Osteoblast (primary cell): Measurements from ENCODE around the gene MISP. TPM values are rescaled to one million over a fixed set of nuclear protein-coding genes. Genes with fewer than 3 reads are reported as not detected.

ENCODE experiments used
- DNase-seq: peaks from one replicate; pipeline ENCODE4 v3.0.0; 2011; ENCODE audit warnings: low spot score, mixed read lengths; ENCODE audit not compliant: insufficient read length; ENCODE audit errors: missing footprints
- H2AFZ ChIP-seq: 2 replicates; pipeline ENCODE4 v1.6.0; 2011; ENCODE audit warnings: mild to moderate bottlenecking, low read length
- H3K27ac ChIP-seq: 2 replicates; pipeline ENCODE4 v1.5.1; 2011; ENCODE audit warnings: mild to moderate bottlenecking, low read depth, low read length, moderate library complexity
- H3K27me3 ChIP-seq: 2 replicates; pipeline ENCODE4 v1.6.0; 2012; ENCODE audit warnings: mild to moderate bottlenecking, control low read depth, inconsistent platforms, low read length, moderate library complexity; ENCODE audit not compliant: insufficient read depth
- H3K36me3 ChIP-seq: 2 replicates; pipeline ENCODE4 v1.5.1; 2011; ENCODE audit warnings: mild to moderate bottlenecking, low read length, control low read depth, moderate library complexity; ENCODE audit not compliant: insufficient read depth
- H3K4me1 ChIP-seq: 2 replicates; pipeline ENCODE4 v1.5.1; 2011; ENCODE audit warnings: mild to moderate bottlenecking, low read length, control low read depth, moderate library complexity; ENCODE audit not compliant: insufficient read depth
- H3K4me2 ChIP-seq: 2 replicates; pipeline ENCODE4 v1.6.0; 2011; ENCODE audit warnings: mild to moderate bottlenecking, low read length; ENCODE audit not compliant: insufficient read depth
- H3K4me3 ChIP-seq: fragments of 200-600 bp; sonication (generic); 3 replicates; pipeline ENCODE4 v1.5.1; 2012; ENCODE audit warnings: mild to moderate bottlenecking, low read length, inconsistent platforms; ENCODE audit not compliant: insufficient read depth
- H3K79me2 ChIP-seq: 2 replicates; pipeline ENCODE4 v1.6.0; 2012; ENCODE audit warnings: mild to moderate bottlenecking, low read length, control low read depth, inconsistent platforms; ENCODE audit not compliant: insufficient read depth
- H3K9me3 ChIP-seq: 2 replicates; pipeline ENCODE4 v1.5.1; 2011; ENCODE audit warnings: low read depth, low read length, control low read depth
- H4K20me1 ChIP-seq: 2 replicates; pipeline ENCODE4 v1.6.0; 2012; ENCODE audit warnings: mild to moderate bottlenecking, low read length, control low read depth; ENCODE audit not compliant: insufficient read depth
- CTCF ChIP-seq: IDR thresholded peaks from 2 replicates; pipeline ENCODE4 v1.5.1; 2011; ENCODE audit warnings: mild to moderate bottlenecking, low read depth, low read length, moderate library complexity; ENCODE audit errors: extremely low read depth
- total RNA-seq: library from RNA; depleted of rRNA; stranded (reverse); fragments of >200 nt; gene quantifications from 2 replicates; pipeline ENCODE4 v1.2.3, GENCODE V29; 2012

The MISP gene
- total RNA-seq, 1 donor, result 0.36 TPM

GRCh38 chr19:732148-733069, 18.5 kb upstream of the MISP start:
- TF ChIP-seq CTCF, result no peak
- H3K4me1 ChIP-seq, result no peaks in the 10 kb centered on the region
- H3K4me3 ChIP-seq, result no peak overlapping the region
- H3K27ac ChIP-seq, result no peak overlapping the region
- H3K79me2 ChIP-seq, result no peaks in the 10 kb centered on the region
- no peak overlapping the region for H3K4me2 ChIP-seq
- H2AFZ ChIP-seq, result no peak overlapping the region
- H3K9me3 ChIP-seq, result no peaks in the 10 kb centered on the region
- H4K20me1 ChIP-seq, result no peaks in the 10 kb centered on the region
- no peaks in the 10 kb centered on the region for H3K36me3 ChIP-seq
- no peak for DNase-seq
- no peaks in the 10 kb centered on the region for H3K27me3 ChIP-seq

GRCh38 chr19:734716-735115, 16.2 kb upstream of the MISP start:
- no peaks in the 10 kb centered on the region for H3K27me3 ChIP-seq
- no peak for TF ChIP-seq CTCF
- H3K4me1 ChIP-seq, result no peaks in the 10 kb centered on the region
- no peaks in the 10 kb centered on the region for H3K36me3 ChIP-seq
- no peak overlapping the region for H3K4me2 ChIP-seq
- no peak overlapping the region for H3K27ac ChIP-seq
- no peaks in the 10 kb centered on the region for H3K79me2 ChIP-seq
- no peaks in the 10 kb centered on the region for H4K20me1 ChIP-seq
- no peaks in the 10 kb centered on the region for H3K9me3 ChIP-seq
- no peak overlapping the region for H3K4me3 ChIP-seq
- DNase-seq, result no peak
- no peak overlapping the region for H2AFZ ChIP-seq

GRCh38 chr19:736125-736524, 14.8 kb upstream of the MISP start:
- no peak for DNase-seq
- TF ChIP-seq CTCF, result no peak
- Histone ChIP-seq H3K27me3 (no peaks in the 10 kb centered on the region), H3K4me1 (no peaks in the 10 kb centered on the region), H4K20me1 (no peaks in the 10 kb centered on the region), H2AFZ (no peak overlapping the region), H3K4me3 (no peak overlapping the region), H3K9me3 (no peaks in the 10 kb centered on the region), H3K79me2 (no peaks in the 10 kb centered on the region), H3K27ac (no peak overlapping the region), H3K36me3 (no peaks in the 10 kb centered on the region), H3K4me2 (no peak overlapping the region)

GRCh38 chr19:737591-738093, 13.3 kb upstream of the MISP start:
- TF ChIP-seq CTCF, result peak; percentile 45
- no peaks in the 10 kb centered on the region for H4K20me1 ChIP-seq
- no peak overlapping the region for H3K27ac ChIP-seq
- no peaks in the 10 kb centered on the region for H3K36me3 ChIP-seq
- no peak overlapping the region for H3K4me2 ChIP-seq
- H2AFZ ChIP-seq, result no peak overlapping the region
- no peaks in the 10 kb centered on the region for H3K4me1 ChIP-seq
- no peaks in the 10 kb centered on the region for H3K27me3 ChIP-seq
- no peak overlapping the region for H3K4me3 ChIP-seq
- no peaks in the 10 kb centered on the region for H3K9me3 ChIP-seq
- H3K79me2 ChIP-seq, result no peaks in the 10 kb centered on the region
- DNase-seq, result peak; percentile 98
